WTC11 (cell line): ENCODE data around the gene PHKB. TPM values are rescaled to one million over a fixed set of nuclear protein-coding genes. Genes with fewer than 3 reads are reported as not detected.

Experiments used
- ATAC-seq: fragments of 200-7000 bp; cut with Tn5 transposase; 2 replicates; pipeline ENCODE4 v1.10.0; 2021; ENCODE audit warnings: mild to moderate bottlenecking, moderate library complexity
- CTCF ChIA-PET: fragments of 300-600 bp; sonication (Branson Sonifier 250); formaldehyde crosslinking; loops from one replicate; lab custom pipeline; 2021; ENCODE audit warnings: antibody characterized with exemption; lab: Charles Lee
- POLR2A ChIA-PET: fragments of 350-600 bp; sonication (Branson Sonifier 250); formaldehyde crosslinking; loops from one replicate; lab custom pipeline; 2021; ENCODE audit warnings: antibody characterized with exemption; lab: Charles Lee
- DNase-seq: peaks from one replicate; pipeline ENCODE4 v3.0.0; 2021; ENCODE audit warnings: low spot score
- H3K27ac Mint-ChIP-seq: 2 replicates; pipeline ENCODE4 v1.8.0; 2021; ENCODE audit warnings: mixed read lengths
- H3K27me3 Mint-ChIP-seq: 2 replicates; pipeline ENCODE4 v1.8.0; 2021; ENCODE audit warnings: low read depth, mild to moderate bottlenecking, moderate library complexity, mixed read lengths
- H3K36me3 Mint-ChIP-seq: 2 replicates; pipeline ENCODE4 v1.8.0; 2021; ENCODE audit warnings: mixed read lengths
- H3K4me1 Mint-ChIP-seq: 2 replicates; pipeline ENCODE4 v1.8.0; 2022; ENCODE audit warnings: mixed read lengths
- H3K4me3 Mint-ChIP-seq: 2 replicates; pipeline ENCODE4 v1.8.0; 2021; ENCODE audit warnings: mild to moderate bottlenecking, moderate library complexity, mixed read lengths
- H3K9me3 Mint-ChIP-seq: 2 replicates; pipeline ENCODE4 v1.8.0; 2021; ENCODE audit warnings: mixed read lengths
- ARID4B ChIP-seq: sonication (generic); formaldehyde crosslinking; IDR thresholded peaks from 2 replicates; pipeline ENCODE4 v1.8.0; 2023; ENCODE audit warnings: missing genetic modification reagents, mild to moderate bottlenecking, borderline replicate concordance
- CBFB ChIP-seq: sonication (generic); formaldehyde crosslinking; IDR thresholded peaks from 2 replicates; pipeline ENCODE4 v1.8.1; 2022; ENCODE audit warnings: mild to moderate bottlenecking, low read depth, missing genetic modification reagents
- CTCF ChIP-seq: fragments of 200-600 bp; IDR thresholded peaks from 2 replicates; pipeline ENCODE4 v1.8.0; 2022; ENCODE audit warnings: antibody characterized with exemption
- E2F5 ChIP-seq: sonication (generic); formaldehyde crosslinking; IDR thresholded peaks from 2 replicates; pipeline ENCODE4 v1.8.1; 2022; ENCODE audit warnings: mild to moderate bottlenecking, moderate library complexity, missing genetic modification reagents
- ELF4 ChIP-seq: sonication (generic); formaldehyde crosslinking; IDR thresholded peaks from 2 replicates; pipeline ENCODE4 v1.8.1; 2022; ENCODE audit warnings: low read depth, mild to moderate bottlenecking, moderate library complexity, missing genetic modification reagents
- EMX1 ChIP-seq: fragments of 250-450 bp; sonication (Bioruptor Pico); IDR thresholded peaks from 2 replicates; pipeline ENCODE4 v1.8.0; 2021; ENCODE audit warnings: mild to moderate bottlenecking
- FOXP4 ChIP-seq: sonication (generic); formaldehyde crosslinking; IDR thresholded peaks from 2 replicates; pipeline ENCODE4 v1.8.0; 2022; ENCODE audit warnings: mild to moderate bottlenecking, missing genetic modification reagents
- GTF2I ChIP-seq: fragments of 250-450 bp; sonication (Bioruptor Pico); conservative IDR thresholded peaks from 2 replicates; pipeline ENCODE4 v1.4.0; 2021; ENCODE audit warnings: mild to moderate bottlenecking
- MLX ChIP-seq: sonication (generic); formaldehyde crosslinking; IDR thresholded peaks from 2 replicates; pipeline ENCODE4 v1.8.1; 2023; ENCODE audit warnings: mild to moderate bottlenecking, missing genetic modification reagents, moderate library complexity
- NR2C2 ChIP-seq: sonication (generic); formaldehyde crosslinking; IDR thresholded peaks from 2 replicates; pipeline ENCODE4 v1.8.0; 2022; ENCODE audit warnings: mild to moderate bottlenecking, missing genetic modification reagents
- NR3C1 ChIP-seq: sonication (generic); formaldehyde crosslinking; conservative IDR thresholded peaks from 2 replicates; pipeline ENCODE4 v1.8.1; 2023; ENCODE audit warnings: low read depth, mild to moderate bottlenecking, missing genetic modification reagents
- RORB ChIP-seq: fragments of 250-450 bp; sonication (Bioruptor Pico); IDR thresholded peaks from 2 replicates; pipeline ENCODE4 v1.9.0; 2021; ENCODE audit warnings: mild to moderate bottlenecking
- SMAD3 ChIP-seq: sonication (generic); formaldehyde crosslinking; IDR thresholded peaks from 2 replicates; pipeline ENCODE4 v1.8.0; 2022; ENCODE audit warnings: missing genetic modification reagents, mild to moderate bottlenecking, borderline replicate concordance
- SMAD4 ChIP-seq: sonication (generic); formaldehyde crosslinking; IDR thresholded peaks from 2 replicates; pipeline ENCODE4 v1.8.0; 2022; ENCODE audit warnings: mild to moderate bottlenecking, missing genetic modification reagents
- SOX15 ChIP-seq: fragments of 250-450 bp; sonication (Bioruptor Pico); IDR thresholded peaks from 2 replicates; pipeline ENCODE4 v1.9.0; 2021; ENCODE audit warnings: mild to moderate bottlenecking
- SP1 ChIP-seq: sonication (generic); formaldehyde crosslinking; conservative IDR thresholded peaks from 2 replicates; pipeline ENCODE4 v1.8.1; 2022; ENCODE audit warnings: missing genetic modification reagents
- TCF7 ChIP-seq: sonication (generic); formaldehyde crosslinking; IDR thresholded peaks from 2 replicates; pipeline ENCODE4 v1.8.0; 2022; ENCODE audit warnings: mild to moderate bottlenecking, low read depth, missing genetic modification reagents, moderate library complexity
- TEAD1 ChIP-seq: sonication (generic); formaldehyde crosslinking; IDR thresholded peaks from 2 replicates; pipeline ENCODE4 v1.8.0; 2022; ENCODE audit warnings: mild to moderate bottlenecking, missing genetic modification reagents
- USF2 ChIP-seq: sonication (generic); formaldehyde crosslinking; IDR thresholded peaks from 2 replicates; pipeline ENCODE4 v1.8.1; 2023; ENCODE audit warnings: mild to moderate bottlenecking, missing genetic modification reagents, moderate library complexity
- ZBTB43 ChIP-seq: sonication (generic); formaldehyde crosslinking; IDR thresholded peaks from 2 replicates; pipeline ENCODE4 v1.8.1; 2023; ENCODE audit warnings: mild to moderate bottlenecking, missing genetic modification reagents
- ZNF138 ChIP-seq: sonication (generic); formaldehyde crosslinking; conservative IDR thresholded peaks from 2 replicates; pipeline ENCODE4 v1.8.1; 2022; ENCODE audit warnings: mild to moderate bottlenecking, moderate library complexity, missing genetic modification reagents
- ZNF219 ChIP-seq: sonication (generic); formaldehyde crosslinking; IDR thresholded peaks from 2 replicates; pipeline ENCODE4 v1.8.0; 2023; ENCODE audit warnings: missing genetic modification reagents, mild to moderate bottlenecking, borderline replicate concordance
- ZNF671 ChIP-seq: fragments of 250-450 bp; sonication (Bioruptor Pico); IDR thresholded peaks from 2 replicates; pipeline ENCODE4 v1.8.0; 2021; ENCODE audit warnings: mild to moderate bottlenecking
- total RNA-seq: library from RNA; stranded (reverse); gene quantifications from 3 replicates; pipeline ENCODE4 v1.2.3, GENCODE V29; 2021

Gene PHKB
- total RNA-seq, 1 experiment from 2014 or later = 43.9 TPM

- ATAC-seq (no peak), DNase-seq (no peak)
- Mint-ChIP-seq H3K4me1 (peaks cover 7% of the 10 kb centered on the region), H3K27ac (no peak overlapping the region), H3K36me3 (peaks cover 8% of the 10 kb centered on the region), H3K27me3 (no peaks in the 10 kb centered on the region), H3K4me3 (no peak overlapping the region), H3K9me3 (peaks cover 8% of the 10 kb centered on the region)
- ChIA-PET POLR2A (no interaction called here), CTCF (interaction anchor here (1.1 to 1.5 kb wide), 4 partner anchors 10 to 541 kb away, joined by 3 to 5 read pairs (median 4); no protein-coding TSS in a partner anchor)
- no peak for TF ChIP-seq ELF4
- no peak for TF ChIP-seq TCF7 (CRISPR knock-in tag)
- TF ChIP-seq NR2C2 (CRISPR knock-in tag) = no peak
- no peak for TF ChIP-seq SP1 (CRISPR knock-in tag)
- TF ChIP-seq ZNF138 (CRISPR knock-in tag) = no peak
- no peak for TF ChIP-seq ZBTB43 (CRISPR knock-in tag)
- TF ChIP-seq CBFB (CRISPR knock-in tag) = no peak
- no peak for TF ChIP-seq RORB
- TF ChIP-seq ZNF671 (CRISPR knock-in tag) = no peak
- TF ChIP-seq GTF2I (CRISPR knock-in tag) = no peak
- no peak for TF ChIP-seq USF2 (CRISPR knock-in tag)
- no peak for TF ChIP-seq SMAD3 (CRISPR knock-in tag)
- no peak for TF ChIP-seq CTCF
- TF ChIP-seq SOX15 (CRISPR knock-in tag) = no peak
- TF ChIP-seq ZNF219 (CRISPR knock-in tag) = no peak
- TF ChIP-seq TEAD1 = no peak
- TF ChIP-seq, all 79 proteins: peak for 0
These were observed 110.6 kb downstream of the PHKB start for GRCh38 chr16:47571711-47572110.

GRCh38 chr16:47574091-47575054 is 113.2 kb downstream of the PHKB start:
- POLR2A ChIA-PET = no interaction called here
- TF ChIP-seq MLX (CRISPR knock-in tag) (no peak), SMAD3 (CRISPR knock-in tag) (no peak), E2F5 (no peak), SMAD4 (CRISPR knock-in tag) (no peak), FOXP4 (CRISPR knock-in tag) (no peak), ARID4B (CRISPR knock-in tag) (no peak), EMX1 (CRISPR knock-in tag) (no peak), NR3C1 (CRISPR knock-in tag) (no peak)

More at GRCh38 chr16:47574091-47575054, 113.2 kb downstream of the PHKB start:
- H3K4me1 Mint-ChIP-seq = peaks cover 7% of the 10 kb centered on the region
- no peaks in the 10 kb centered on the region for H3K27me3 Mint-ChIP-seq
- no peak overlapping the region for H3K4me3 Mint-ChIP-seq
- CTCF ChIA-PET = no interaction called here
- peaks cover 8% of the 10 kb centered on the region for H3K9me3 Mint-ChIP-seq
- peaks cover 8% of the 10 kb centered on the region for H3K36me3 Mint-ChIP-seq
- ATAC-seq (peak; percentile 28; the same call in 1 of the 2 replicates), DNase-seq (no peak)
- H3K27ac Mint-ChIP-seq = peak overlapping the region; percentile 33; the same call in 1 of the 2 replicates
